GM19372 (cell line): Measurements from ENCODE around the gene MTSS2.

ENCODE experiments used
- ATAC-seq: cut with Tn5 transposase; IDR thresholded peaks from one replicate; pipeline ENCODE4 v1.9.1; 2021; ENCODE audit warnings: mild to moderate bottlenecking, low read depth, moderate library complexity; ENCODE audit not compliant: unreplicated experiment

The MTSS2 gene

GRCh38 chr16:70701036-70701435, 15.2 kb upstream of the MTSS2 start:
- no peak for ATAC-seq

- no peak for ATAC-seq
Measured at GRCh38 chr16:70700101-70701020, 14.5 kb upstream of the MTSS2 start.

GRCh38 chr16:70699696-70700095, 13.8 kb upstream of the MTSS2 start:
- ATAC-seq, result no peak

- ATAC-seq, result no peak
Measured at GRCh38 chr16:70698901-70699300, 13.0 kb upstream of the MTSS2 start.

- ATAC-seq, result no peak
Measured at GRCh38 chr16:70697594-70698170, 11.8 kb upstream of the MTSS2 start.

DNA sequence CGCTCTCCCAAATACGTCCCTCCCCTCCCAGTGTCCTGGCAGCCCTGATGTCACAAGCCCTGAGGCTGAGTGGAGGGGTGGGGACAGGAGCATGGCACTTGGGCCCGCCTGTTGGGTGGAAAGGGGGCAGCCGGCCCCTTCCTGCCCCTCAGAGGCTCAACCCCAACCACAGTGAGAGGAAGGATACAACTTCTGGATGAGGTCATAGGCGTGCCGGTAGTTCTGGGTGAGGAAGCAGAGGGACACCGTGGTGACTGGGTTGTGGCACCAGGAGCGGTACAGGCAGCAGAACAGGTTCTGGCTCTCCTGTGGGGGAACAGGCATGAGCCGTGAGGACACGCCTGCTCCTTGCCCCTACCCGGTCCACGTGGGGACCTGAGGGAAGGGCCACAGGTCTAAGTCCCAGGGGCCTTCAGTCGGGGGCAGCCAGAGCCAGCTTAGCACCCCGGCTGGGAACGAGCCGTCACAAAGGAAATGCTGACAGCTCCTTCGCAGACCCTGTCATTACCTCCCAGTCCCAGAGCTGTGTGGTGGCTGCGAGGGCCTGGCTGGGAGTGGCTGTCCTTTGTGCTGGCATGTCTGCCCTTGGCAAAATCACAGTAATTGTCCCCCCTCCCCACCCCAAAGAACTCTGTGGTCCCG, 11.2 kb upstream of the MTSS2 start:
- ATAC-seq, result no peak

- ATAC-seq, result no peak
Measured at GRCh38 chr16:70696355-70696754, 10.5 kb upstream of the MTSS2 start.

DNA sequence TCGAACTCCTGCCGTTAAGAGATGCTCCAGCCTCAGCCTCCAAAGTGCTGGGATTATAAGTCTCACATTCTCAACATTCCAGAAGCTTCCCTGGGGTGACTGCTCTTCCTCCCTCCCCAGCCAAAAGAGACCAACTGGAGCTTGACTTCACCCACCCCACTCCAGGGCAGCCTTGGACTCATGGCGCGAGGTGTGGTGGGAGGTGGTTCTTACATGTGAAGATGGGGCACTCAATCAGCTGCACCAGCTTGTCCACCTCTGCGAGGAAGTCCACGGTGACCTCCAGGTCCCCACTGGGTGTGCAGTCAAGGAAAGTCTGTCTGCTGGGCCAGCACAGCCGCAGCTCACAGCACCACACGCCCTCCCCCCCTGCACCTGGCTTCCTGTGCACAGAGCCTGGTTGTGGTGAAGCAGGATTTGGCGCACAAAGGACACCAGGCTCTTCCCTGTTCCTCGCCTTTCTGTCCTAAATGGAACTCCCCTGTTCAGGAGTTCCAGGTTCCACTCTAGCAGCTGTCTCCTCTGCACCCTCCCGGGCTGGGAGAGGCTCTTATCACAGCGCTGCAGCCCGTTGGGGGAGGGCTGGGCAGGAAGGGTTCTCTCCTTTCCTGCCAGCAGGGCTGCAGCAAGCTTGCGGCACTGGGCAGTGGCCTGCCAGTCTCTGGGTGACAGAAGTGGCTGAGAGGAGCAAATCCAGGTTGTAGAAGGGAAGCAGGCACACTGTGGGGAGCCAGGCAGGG, 9.6 kb upstream of the MTSS2 start:
- ATAC-seq, result no peak

DNA sequence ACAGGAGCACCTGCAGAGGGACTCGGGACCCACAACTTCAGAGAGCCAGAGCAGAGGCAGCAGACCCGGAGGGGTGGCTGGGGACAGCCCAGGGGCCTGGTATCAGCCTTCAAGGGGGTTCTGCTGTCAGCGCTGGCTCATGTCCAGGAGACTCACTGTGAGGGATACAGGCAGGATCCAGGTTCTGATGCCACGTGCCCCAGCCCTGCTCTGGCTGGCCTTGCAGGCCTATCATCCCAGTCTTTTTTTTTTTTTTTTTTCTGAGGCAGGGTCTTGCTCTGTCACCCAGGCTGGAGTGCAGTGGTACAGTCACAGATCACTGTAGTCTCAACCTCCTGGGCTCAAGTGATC, 9.0 kb upstream of the MTSS2 start:
- no peak for ATAC-seq

GRCh38 chr16:70694088-70694867, 8.4 kb upstream of the MTSS2 start:
- no peak for ATAC-seq

DNA sequence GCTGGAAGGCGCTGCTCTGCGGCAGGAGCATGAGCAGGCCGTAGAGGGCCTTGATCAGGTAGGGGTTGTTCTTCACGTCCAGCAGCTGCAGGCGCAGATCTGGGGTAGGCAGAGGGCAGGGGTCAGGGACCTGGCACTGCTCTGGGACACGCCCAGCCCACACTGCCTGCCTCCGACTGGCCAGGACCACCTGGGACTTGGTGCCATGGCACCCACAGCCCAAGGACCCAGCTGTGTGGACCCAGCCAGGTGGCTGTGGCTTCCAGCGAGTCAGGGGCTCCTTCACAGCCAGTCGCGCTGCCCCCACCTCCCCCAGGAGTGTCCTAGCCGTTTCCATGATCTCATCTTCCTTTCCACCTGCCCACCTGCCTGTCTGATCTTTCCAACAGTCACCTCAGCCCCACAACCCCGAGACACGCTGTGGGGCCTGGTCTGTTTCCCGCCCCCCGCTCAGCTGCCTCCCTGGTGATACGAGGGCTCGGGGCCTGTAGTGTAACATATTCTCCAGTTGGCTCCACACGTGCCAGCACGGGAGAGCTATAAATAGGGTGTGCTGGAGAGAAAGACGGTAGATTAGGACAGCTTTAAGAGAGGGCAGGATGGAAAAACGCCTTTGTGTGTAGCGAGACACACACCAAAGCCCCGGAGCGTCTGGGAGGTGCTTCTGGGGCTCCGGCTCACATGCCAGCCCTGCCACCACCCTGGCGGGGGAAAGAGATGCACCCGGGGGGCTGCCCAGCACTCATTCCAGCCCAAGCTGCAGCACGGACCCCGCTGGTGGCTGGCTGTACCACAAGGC, 7.2 kb upstream of the MTSS2 start:
- ATAC-seq, result no peak

GRCh38 chr16:70692130-70692872, 6.4 kb upstream of the MTSS2 start:
- ATAC-seq, result no peak

GRCh38 chr16:70691223-70692129, 5.6 kb upstream of the MTSS2 start:
- ATAC-seq, result no peak

- no peak for ATAC-seq
Measured at GRCh38 chr16:70689970-70690891, 4.4 kb upstream of the MTSS2 start.

- no peak for ATAC-seq
Measured at GRCh38 chr16:70689035-70689969, 3.4 kb upstream of the MTSS2 start.
